HL-60 (cell line): ENCODE data around the gene PRKAG2.

Source experiments
- DNase-seq, 2 experiments: peaks; one replicate each; pipeline ENCODE4 v3.0.0-alpha.2; 2010 to 2020; ENCODE audit warnings: low read depth in 1 of 2, low spot score in 1 of 2
- H3K27ac ChIP-seq: fragments of 250-450 bp; sonication (Bioruptor Pico); replicated peaks from 2 replicates; pipeline ENCODE4 v1.5.1; 2020; ENCODE audit warnings: mild to moderate bottlenecking, moderate library complexity
- H3K27me3 ChIP-seq: fragments of 250-450 bp; sonication (Bioruptor Pico); 2 replicates; pipeline ENCODE4 v1.5.1; 2021; ENCODE audit warnings: mild to moderate bottlenecking, moderate library complexity; ENCODE audit not compliant: insufficient read depth, poor library complexity, severe bottlenecking
- H3K4me3 ChIP-seq: replicated peaks from 2 replicates; pipeline ENCODE4 v1.5.1; 2011; ENCODE audit warnings: mild to moderate bottlenecking, control low read depth, low read length; ENCODE audit not compliant: insufficient read depth
- CTCF ChIP-seq: IDR thresholded peaks from one replicate; pipeline ENCODE4 v1.5.1; 2011; ENCODE audit warnings: low read length, control low read depth, inconsistent platforms; ENCODE audit not compliant: insufficient read depth
- GABPA ChIP-seq: IDR thresholded peaks from 2 replicates; pipeline ENCODE4 v1.6.1; 2012; ENCODE audit warnings: low read depth
- POLR2AphosphoS5 ChIP-seq: IDR thresholded peaks from 2 replicates; pipeline ENCODE4 v1.6.1; 2012; ENCODE audit warnings: low read depth
- REST ChIP-seq: IDR thresholded peaks from 2 replicates; pipeline ENCODE4 v1.6.1; 2012; ENCODE audit warnings: low read depth; ENCODE audit not compliant: insufficient replicate concordance
- SPI1 ChIP-seq: IDR thresholded peaks from 2 replicates; pipeline ENCODE4 v1.6.1; 2012; ENCODE audit warnings: low read depth, mild to moderate bottlenecking, borderline replicate concordance

The PRKAG2 gene

GRCh38 chr7:151664268-151664667 is 212.6 kb downstream of the PRKAG2 start:
- TF ChIP-seq REST, result no peak
- Histone ChIP-seq H3K27me3 (no peaks in the 10 kb centered on the region), H3K4me3 (no peak overlapping the region), H3K27ac (no peak overlapping the region)
- no peak for DNase-seq

GRCh38 chr7:151663382-151664100 is 213.4 kb downstream of the PRKAG2 start:
- no peak for DNase-seq

GRCh38 chr7:151662251-151662826 is 214.6 kb downstream of the PRKAG2 start:
- no peak overlapping the region for H3K4me3 ChIP-seq
- no peak for TF ChIP-seq CTCF
- TF ChIP-seq POLR2AphosphoS5, result no peak
- no peak for TF ChIP-seq GABPA
- TF ChIP-seq REST, result no peak
- TF ChIP-seq SPI1, result no peak
- H3K27me3 ChIP-seq, result no peaks in the 10 kb centered on the region
- DNase-seq, result no peak
- H3K27ac ChIP-seq, result no peak overlapping the region

More at GRCh38 chr7:151663382-151664100, 213.4 kb downstream of the PRKAG2 start:
- H3K4me3 ChIP-seq, result no peak overlapping the region
- no peaks in the 10 kb centered on the region for H3K27me3 ChIP-seq
- no peak overlapping the region for H3K27ac ChIP-seq
- TF ChIP-seq GABPA (no peak), CTCF (no peak), POLR2AphosphoS5 (no peak), SPI1 (no peak), REST (no peak)
